CD14-positive monocyte (primary cell): ENCODE measurements around the gene VAMP3. TPM values are rescaled to one million over a fixed set of nuclear protein-coding genes. Genes with fewer than 3 reads are reported as not detected.
A peak's percentile ranks its signal among the peaks of the same experiment; 100 is the strongest.

Source experiments
- DNase-seq, 3 donors: peaks; one replicate each; pipeline ENCODE4 v3.0.0-alpha.2; 2011 to 2022
- H2AFZ ChIP-seq: 2 replicates; pipeline ENCODE4 v1.6.0; 2012; ENCODE audit warnings: mild to moderate bottlenecking, low read depth, low read length, inconsistent platforms; ENCODE audit not compliant: insufficient read depth, poor library complexity, severe bottlenecking
- H3K27ac ChIP-seq, 2 donors: 1 replicate in 1 of 2; 2 replicates in 1 of 2; pipeline ENCODE4 v1.5.1; 2012 to 2013; ENCODE audit warnings: low read length in 2 of 2, control low read depth in 1 of 2, inconsistent platforms in 1 of 2, low read depth in 1 of 2, mild to moderate bottlenecking in 1 of 2
- H3K27me3 ChIP-seq, 2 donors: one replicate each; pipeline versions ENCODE4 v1.6.0 to v1.6.1; 2011 to 2013; ENCODE audit warnings: low read length in 2 of 2; ENCODE audit not compliant: control insufficient read depth in 2 of 2, insufficient read depth in 2 of 2
- H3K36me3 ChIP-seq, 2 donors: replicated peaks in 1 of 2; 1 replicate in 1 of 2; 2 replicates in 1 of 2; pipeline versions ENCODE4 v1.5.1 to v1.6.1; 2012 to 2013; ENCODE audit warnings: low read length in 2 of 2, control low read depth in 1 of 2, inconsistent platforms in 1 of 2, mild to moderate bottlenecking in 1 of 2; ENCODE audit not compliant: insufficient read depth in 2 of 2, control insufficient read depth in 1 of 2
- H3K4me1 ChIP-seq, 2 donors: 1 replicate in 1 of 2; 2 replicates in 1 of 2; pipeline versions ENCODE4 v1.5.1 to v1.6.1; 2012 to 2013; ENCODE audit warnings: low read length in 2 of 2, control low read depth in 1 of 2, inconsistent platforms in 1 of 2, mild to moderate bottlenecking in 1 of 2, moderate library complexity in 1 of 2; ENCODE audit not compliant: insufficient read depth in 2 of 2, control insufficient read depth in 1 of 2
- H3K4me2 ChIP-seq: replicated peaks from 2 replicates; pipeline ENCODE3; 2012; ENCODE audit warnings: low read length, moderate library complexity, mild to moderate bottlenecking; ENCODE audit not compliant: poor library complexity, severe bottlenecking; ENCODE audit errors: extremely low read depth
- H3K4me3 ChIP-seq, 3 experiments: fragments of 200-600 bp in 1 of 3; sonication (generic) in 1 of 3; replicated peaks in 1 of 3; 1 replicate in 2 of 3; 2 replicates in 1 of 3; pipeline ENCODE4 v1.5.1; 2011 to 2013; ENCODE audit warnings: low read length in 3 of 3, mild to moderate bottlenecking in 3 of 3, control low read depth in 2 of 3, low read depth in 2 of 3, inconsistent platforms in 1 of 3, moderate library complexity in 1 of 3
- H3K79me2 ChIP-seq: 2 replicates; pipeline ENCODE4 v1.6.0; 2012; ENCODE audit warnings: mild to moderate bottlenecking, control low read depth, inconsistent platforms, low read length, moderate library complexity; ENCODE audit not compliant: insufficient read depth
- H3K9ac ChIP-seq: 2 replicates; pipeline ENCODE4 v1.6.0; 2017; ENCODE audit warnings: low read length, mild to moderate bottlenecking; ENCODE audit not compliant: insufficient read depth, poor library complexity, severe bottlenecking
- H3K9me3 ChIP-seq, 2 donors: replicated peaks in 1 of 2; 1 replicate in 1 of 2; 2 replicates in 1 of 2; pipeline versions ENCODE4 v1.5.1 to v1.6.1; 2012 to 2013; ENCODE audit warnings: low read length in 2 of 2, control low read depth in 1 of 2; ENCODE audit not compliant: control insufficient read depth in 1 of 2, insufficient read depth in 1 of 2
- H4K20me1 ChIP-seq: 2 replicates; pipeline ENCODE4 v1.6.0; 2012; ENCODE audit warnings: mild to moderate bottlenecking, low read length, control low read depth, moderate library complexity; ENCODE audit not compliant: insufficient read depth
- H3K27ac Mint-ChIP-seq, 7 donors: one replicate each; pipeline ENCODE4 v1.8.0; 2020; ENCODE audit warnings: mild to moderate bottlenecking in 7 of 7, mixed read lengths in 7 of 7, moderate library complexity in 6 of 7, inconsistent platforms in 2 of 7
- H3K27me3 Mint-ChIP-seq, 3 donors: one replicate each; pipeline ENCODE4 v1.8.0; 2021 to 2022; ENCODE audit warnings: low read depth in 3 of 3, mild to moderate bottlenecking in 3 of 3, mixed read lengths in 3 of 3, moderate library complexity in 3 of 3, inconsistent platforms in 1 of 3
- H3K36me3 Mint-ChIP-seq, 2 donors: one replicate each; pipeline ENCODE4 v1.8.0; 2020; ENCODE audit warnings: mixed read lengths in 2 of 2, inconsistent platforms in 1 of 2, mild to moderate bottlenecking in 1 of 2
- H3K4me1 Mint-ChIP-seq: one replicate; pipeline ENCODE4 v1.8.0; 2020; ENCODE audit warnings: mild to moderate bottlenecking, mixed read lengths
- H3K4me3 Mint-ChIP-seq, 2 donors: one replicate each; pipeline ENCODE4 v1.8.0; 2020; ENCODE audit warnings: mild to moderate bottlenecking in 2 of 2, mixed read lengths in 2 of 2, moderate library complexity in 1 of 2
- H3K9me3 Mint-ChIP-seq, 7 donors: one replicate each; pipeline ENCODE4 v1.8.0; 2020 to 2022; ENCODE audit warnings: mixed read lengths in 7 of 7, mild to moderate bottlenecking in 6 of 7, moderate library complexity in 6 of 7, inconsistent platforms in 2 of 7
- CTCF ChIP-seq: fragments of 200-600 bp; IDR thresholded peaks from one replicate; pipeline ENCODE4 v1.8.0; 2022; ENCODE audit warnings: antibody characterized with exemption, mild to moderate bottlenecking
- WGBS: methylation state at CpG from one replicate; pipeline ENCODE4 v1.1.5; 2013; ENCODE audit warnings: missing lambda C conversion rate; ENCODE audit not compliant: insufficient coverage; 5-methylcytosine and 5-hydroxymethylcytosine counted together
- intact Hi-C, 2 donors: fragments of 100-400 bp; cut with micrococcal nuclease; formaldehyde crosslinking; loops; one replicate each; pipeline versions ENCODE4 v1.15.0 to v1.15.1; 2023
- polyA plus RNA-seq, 3 donors: library from polyadenylated mRNA; depleted of rRNA in 1 of 3; unstranded in 2 of 3; stranded (reverse) in 1 of 3; fragments of 300-500 nt in 2 of 3; fragments of >200 nt in 1 of 3; fragmentation: Illumina TruSeq in 2 of 3; gene quantifications; 1 replicate in 2 of 3; 2 replicates in 1 of 3; pipeline ENCODE4 v1.2.3, GENCODE V29; 2012 to 2021

The VAMP3 gene
- polyA plus RNA-seq, 3 donors: 106 to 149 (median 138) TPM

GRCh38 chr1:7780976-7781375, 9.9 kb downstream of the VAMP3 start:
- H3K27ac ChIP-seq: peak overlapping the region; percentile 57 to 69
- H3K27me3 ChIP-seq: no peaks in the 10 kb centered on the region
- peaks cover 28% of the 10 kb centered on the region for H4K20me1 ChIP-seq
- peaks cover 35% of the 10 kb centered on the region for H3K4me1 Mint-ChIP-seq
- peaks cover 40 to 49% of the 10 kb centered on the region in 2 donors for H3K36me3 Mint-ChIP-seq
- DNase-seq: no peak
- H3K9me3 ChIP-seq: peaks cover 0 to 5% of the 10 kb centered on the region in 2 donors
- TF ChIP-seq CTCF: no peak
- peak overlapping the region in 1 of 3 experiments; percentile 72 for H3K4me3 ChIP-seq
- H3K4me1 ChIP-seq: peaks cover 35 to 37% of the 10 kb centered on the region in 2 donors
- intact Hi-C loops: loop anchor here in 1 of 2 donors (5.0 kb wide), 2 partner anchors 79 to 181 kb away; partner anchors contain the start of gene PARK7
- 100% methylated on average over 4 of the region's 9 CpGs for WGBS
- H3K79me2 ChIP-seq: peaks cover 26% of the 10 kb centered on the region
- no peak overlapping the region for H3K4me3 Mint-ChIP-seq
- no peak overlapping the region for H3K9ac ChIP-seq
- H3K27me3 Mint-ChIP-seq: peaks cover 0 to 5% (median 0%) of the 10 kb centered on the region in 3 donors
- H3K36me3 ChIP-seq: peaks cover 40 to 50% of the 10 kb centered on the region in 2 donors
- no peak overlapping the region for H2AFZ ChIP-seq
- peak overlapping the region; percentile 75 to 94 (median 89) for H3K27ac Mint-ChIP-seq
- H3K9me3 Mint-ChIP-seq: peaks cover 0 to 8% (median 4%) of the 10 kb centered on the region in 7 donors
- peak overlapping the region; percentile 79 for H3K4me2 ChIP-seq

- peaks cover 35 to 44% of the 10 kb centered on the region in 2 donors for H3K36me3 Mint-ChIP-seq
- Histone ChIP-seq H3K9ac (no peak overlapping the region), H3K4me1 (peaks cover 36 to 41% of the 10 kb centered on the region in 2 donors)
Measured at GRCh38 chr1:7781501-7781900, 10.4 kb downstream of the VAMP3 start.

More at GRCh38 chr1:7781501-7781900, 10.4 kb downstream of the VAMP3 start:
- Histone ChIP-seq H3K9me3 (peaks cover 0 to 5% of the 10 kb centered on the region in 2 donors), H4K20me1 (peaks cover 23% of the 10 kb centered on the region), H3K4me3 (peak overlapping the region; percentile 3 to 72 (median 15)), H3K79me2 (peaks cover 20% of the 10 kb centered on the region), H3K4me2 (peak overlapping the region; percentile 79), H3K36me3 (peaks cover 37 to 44% of the 10 kb centered on the region in 2 donors), H2AFZ (no peak overlapping the region), H3K27me3 (no peaks in the 10 kb centered on the region), H3K27ac (peak overlapping the region; percentile 57 to 69)
- H3K4me1 Mint-ChIP-seq: peaks cover 38% of the 10 kb centered on the region
- peak overlapping the region; percentile 75 to 83 for H3K4me3 Mint-ChIP-seq
- TF ChIP-seq CTCF: no peak
- H3K27me3 Mint-ChIP-seq: peaks cover 0 to 5% (median 0%) of the 10 kb centered on the region in 3 donors
- H3K27ac Mint-ChIP-seq: peak overlapping the region; percentile 75 to 94 (median 89)
- WGBS: 0% methylated on average over 1 of the region's 7 CpGs
- intact Hi-C loops: loop anchor here in 1 of 2 donors (5.0 kb wide), 2 partner anchors 79 to 181 kb away; partner anchors contain the start of gene PARK7
- peak in 2 of 3 donors; percentile 40 to 56 for DNase-seq
- peaks cover 0 to 8% (median 4%) of the 10 kb centered on the region in 7 donors for H3K9me3 Mint-ChIP-seq
